Inferior parietal cortex (tissue), 1 donor: ENCODE data around the gene LONP1.
"Not testable (repeated sequence)": the region's sequence is repeated elsewhere in the genome, so short reads cannot be mapped to it uniquely, and the experiment has no call there.

Experiments used
- DNase-seq: peaks from one replicate; pipeline ENCODE4 v3.0.0-alpha.2; 2016; ENCODE audit errors: extremely low spot score

Gene LONP1

GRCh38 chr19:5719961-5720790 is at the start of gene LONP1, which contains the start of gene CATSPERD:
Gene LONP1 (minus strand): TSS chr19:5720146. CDS start chr19:5720132, 14 bp downstream.
Gene CATSPERD (plus strand): TSS chr19:5720637. CDS start chr19:5720738, 101 bp downstream.
- DNase-seq: peak; percentile 99

GRCh38 chr19:5767949-5768348 is 48.0 kb upstream of the LONP1 start:
- no peak for DNase-seq

- no peak for DNase-seq
These were observed 45.3 kb upstream of the LONP1 start for GRCh38 chr19:5765220-5765619.

GRCh38 chr19:5762608-5763217 is 42.8 kb upstream of the LONP1 start:
- DNase-seq: no peak

GRCh38 chr19:5753743-5754142 is 33.8 kb upstream of the LONP1 start:
- DNase-seq: no peak

- no peak for DNase-seq
These were observed 31.8 kb upstream of the LONP1 start for GRCh38 chr19:5751709-5752108.

DNA sequence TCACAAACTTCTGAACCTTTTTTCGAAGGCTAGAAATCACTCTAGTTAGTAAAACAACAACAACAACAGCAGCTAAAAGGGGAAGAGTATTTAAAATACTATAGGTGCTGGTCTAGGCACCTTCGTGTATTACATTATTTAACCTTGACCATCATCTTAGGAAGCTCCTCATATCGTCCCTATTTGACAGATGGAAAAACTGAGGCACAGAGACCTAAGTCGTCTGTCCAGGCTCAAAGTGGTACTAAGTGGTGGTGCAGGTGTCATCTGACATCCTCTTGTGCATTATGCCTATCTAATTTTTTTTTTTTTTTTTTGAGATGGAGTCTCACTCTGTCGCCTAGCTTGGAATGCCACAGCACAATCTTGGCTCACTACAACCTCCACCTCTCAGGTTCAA is 29.6 kb upstream of the LONP1 start:
- DNase-seq: no peak

DNA sequence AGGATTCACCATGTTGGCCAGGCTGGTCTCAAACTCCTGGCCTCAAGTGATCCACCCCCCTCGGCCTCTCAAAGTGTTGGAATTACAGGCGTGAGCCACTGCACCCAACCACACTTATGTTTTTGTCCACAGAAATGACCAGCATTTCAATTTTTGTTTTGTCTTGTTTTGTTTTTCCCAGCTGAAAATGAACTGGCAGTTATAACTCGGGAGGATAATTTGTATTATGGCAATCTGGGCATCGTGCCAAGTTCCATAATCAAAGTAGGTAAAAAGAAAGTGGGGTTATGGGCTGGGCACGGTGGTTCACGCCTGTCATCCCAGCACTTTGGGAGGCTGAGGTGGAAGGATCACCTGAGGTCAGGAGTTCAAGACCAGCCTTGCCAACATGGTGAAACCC is 29.0 kb upstream of the LONP1 start:
- DNase-seq: not testable (repeated sequence)

- DNase-seq: not testable (repeated sequence)
These were observed 25.1 kb upstream of the LONP1 start for GRCh38 chr19:5744999-5745398.

DNA sequence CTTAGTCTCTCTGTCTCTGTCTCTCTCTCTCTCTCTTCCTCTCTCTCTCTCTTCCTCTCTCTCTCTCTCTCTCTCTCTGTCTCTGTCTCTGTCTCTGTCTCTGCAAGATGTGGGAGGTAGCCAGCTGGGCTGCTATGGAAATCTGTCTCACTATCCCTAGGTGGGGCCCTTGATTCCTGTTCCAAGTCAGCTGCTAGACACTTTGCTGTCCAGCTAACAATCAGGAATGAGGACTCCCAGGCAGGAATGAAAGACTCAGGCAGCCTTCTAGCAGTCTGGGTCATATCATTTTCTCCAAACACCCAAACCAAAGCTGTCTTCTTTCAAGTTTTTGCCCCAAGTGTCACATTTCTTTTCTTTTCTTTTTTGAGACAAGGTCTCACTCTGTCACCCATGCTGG is 23.7 kb upstream of the LONP1 start:
- DNase-seq: no peak

DNA sequence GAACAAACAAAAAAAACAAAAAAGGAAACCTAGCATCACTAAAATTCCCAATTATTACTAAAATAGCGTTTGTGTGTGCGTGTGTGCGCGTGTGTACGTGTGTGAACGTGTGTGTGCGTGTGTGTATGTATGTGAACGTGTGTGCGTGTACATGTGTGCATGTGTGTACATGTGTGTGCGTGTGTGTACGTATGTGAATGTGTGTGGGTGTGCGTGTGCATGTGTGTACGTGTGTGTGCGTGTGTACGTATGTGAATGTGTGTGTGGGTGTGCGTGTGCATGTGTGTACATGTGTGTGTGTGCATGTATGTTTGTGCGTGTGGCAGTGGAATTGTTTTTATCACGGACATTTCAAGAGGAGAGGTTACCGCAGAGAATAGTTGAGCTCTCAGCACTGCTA is 22.1 kb upstream of the LONP1 start:
- DNase-seq: no peak

- DNase-seq: no peak
These were observed 18.5 kb upstream of the LONP1 start for GRCh38 chr19:5738423-5738822.

GRCh38 chr19:5733172-5733571 is 13.2 kb upstream of the LONP1 start:
- not testable (repeated sequence) for DNase-seq

DNA sequence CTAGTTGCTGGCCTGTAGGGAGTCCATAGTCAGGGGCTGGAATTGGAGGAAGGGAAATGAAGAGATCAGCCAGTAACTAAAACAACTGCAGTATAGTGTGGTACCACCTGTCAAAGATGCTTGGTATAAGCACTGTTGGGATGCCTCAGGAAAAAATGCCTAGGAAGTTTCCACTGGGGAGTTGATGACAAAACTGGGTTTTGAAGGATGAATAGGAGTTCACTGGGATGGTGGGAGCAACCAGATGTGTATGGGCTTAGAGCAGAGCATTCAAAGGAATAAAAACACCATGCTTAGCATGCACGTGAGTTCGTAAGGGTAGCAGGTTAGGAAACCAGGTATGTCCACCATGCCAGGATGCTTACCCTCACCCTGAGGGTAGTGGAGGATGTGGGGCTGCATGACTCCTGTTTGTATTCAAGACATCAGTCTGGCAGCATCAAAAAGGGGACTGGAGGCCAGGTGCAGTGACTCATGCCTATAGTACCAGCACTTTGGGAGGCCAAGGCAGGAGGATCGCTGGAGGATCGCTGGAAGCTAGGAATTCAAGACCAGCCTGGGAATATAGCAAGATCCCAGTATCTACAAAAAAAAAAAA is 7.6 kb upstream of the LONP1 start:
- no peak for DNase-seq

DNA sequence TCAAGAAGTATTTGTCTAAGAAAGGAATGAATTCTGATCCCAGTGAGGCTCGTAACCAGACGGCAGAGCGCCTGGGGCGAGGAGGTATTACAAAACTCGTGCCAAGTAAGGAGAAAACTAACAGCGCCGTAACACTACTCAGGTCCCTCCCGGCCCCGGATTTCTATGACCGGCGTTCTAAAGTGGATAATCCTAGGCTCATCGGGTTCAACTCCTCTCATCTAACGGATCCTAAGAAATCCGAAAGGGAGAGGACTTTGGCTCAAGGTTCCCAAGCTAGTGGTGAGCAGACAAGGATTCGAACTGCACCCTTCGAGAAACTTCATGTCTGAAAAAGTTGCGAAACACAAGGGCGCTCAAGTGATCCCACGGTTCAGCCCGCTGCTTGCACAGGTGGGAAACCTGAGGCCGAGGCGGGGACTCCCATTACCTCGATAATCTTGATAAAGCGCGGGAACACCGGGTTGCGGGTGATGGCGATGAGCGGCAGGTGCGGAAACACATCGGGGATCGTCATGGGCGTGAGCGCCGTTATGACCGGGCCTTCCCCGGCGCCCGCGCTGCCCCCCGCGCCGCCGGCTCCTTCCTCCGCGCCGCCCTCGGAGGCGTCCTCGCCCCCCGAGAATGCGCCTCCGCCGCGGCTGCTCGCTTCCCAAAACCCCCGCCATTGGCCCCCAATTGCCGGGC is 529 bp downstream of the LONP1 start:
- peak; percentile 3 for DNase-seq

DNA sequence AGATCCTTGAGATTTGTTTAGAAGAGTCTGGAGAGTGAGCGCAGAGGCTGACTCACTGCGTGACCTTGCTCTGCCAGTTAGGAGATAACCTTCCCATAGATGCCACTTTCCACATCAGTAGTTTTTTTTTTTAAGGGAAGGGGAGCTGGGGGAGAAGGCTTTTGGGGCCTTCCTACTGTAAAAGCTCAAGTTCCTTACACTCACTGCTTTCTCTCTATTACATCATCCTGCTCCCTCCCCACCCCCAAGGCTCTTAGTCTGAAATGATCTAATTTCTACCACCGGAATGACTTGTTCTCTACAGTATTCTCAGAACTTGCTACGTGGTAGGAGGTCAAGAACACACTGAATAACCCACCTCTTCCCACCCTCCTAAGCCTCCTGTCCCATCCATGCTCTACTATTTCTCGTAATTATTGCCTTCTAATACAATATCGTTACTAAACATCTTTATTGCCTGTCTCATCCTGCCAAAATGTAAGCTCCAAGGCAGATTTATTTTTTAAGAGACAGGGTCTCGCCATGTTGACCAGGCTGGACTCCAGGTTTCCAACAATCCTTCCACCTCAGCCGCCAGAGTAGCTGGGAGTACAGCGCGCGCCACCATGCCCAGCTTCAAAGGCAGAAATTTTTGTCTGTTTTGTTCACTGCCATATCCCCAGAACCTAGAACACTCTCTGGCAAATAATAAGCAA is 1.2 kb downstream of the LONP1 start:
- DNase-seq: no peak

- no peak for DNase-seq
These were observed 1.8 kb downstream of the LONP1 start for GRCh38 chr19:5718037-5718578.

DNA sequence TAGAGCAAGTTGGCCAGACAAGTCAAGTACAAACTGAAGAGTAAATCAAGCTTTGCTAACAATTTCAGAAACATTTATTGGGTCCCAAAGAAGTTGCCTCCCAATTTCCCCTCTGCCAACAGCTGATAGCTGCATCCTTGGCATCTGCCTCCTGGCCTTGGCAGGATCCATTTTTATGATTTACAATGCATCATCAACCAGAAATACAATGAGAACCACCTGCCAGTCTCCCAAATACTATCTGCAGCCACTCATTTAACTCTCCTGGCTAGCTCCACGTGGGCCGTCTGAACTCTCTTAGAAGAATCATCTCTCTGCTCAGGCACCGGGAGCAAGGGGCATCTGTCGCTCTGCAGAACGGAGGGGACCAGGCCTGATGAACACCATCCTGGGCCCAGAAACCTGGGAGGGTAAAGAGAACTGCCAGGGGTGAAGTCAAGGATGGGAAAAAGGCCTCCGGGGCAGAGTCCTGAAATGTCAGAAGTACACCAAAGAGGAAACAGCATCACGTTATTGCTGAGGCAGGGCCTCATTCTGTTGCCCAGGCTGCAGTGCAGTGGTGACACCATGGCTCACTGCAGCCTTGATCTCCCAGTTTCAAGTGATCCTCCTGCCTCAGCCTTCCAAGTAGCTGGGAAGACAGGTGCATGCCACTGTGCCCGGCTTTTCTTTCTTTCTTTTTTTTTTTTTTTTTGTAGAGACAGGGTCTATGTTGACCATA is 2.6 kb downstream of the LONP1 start:
- DNase-seq: no peak

DNA sequence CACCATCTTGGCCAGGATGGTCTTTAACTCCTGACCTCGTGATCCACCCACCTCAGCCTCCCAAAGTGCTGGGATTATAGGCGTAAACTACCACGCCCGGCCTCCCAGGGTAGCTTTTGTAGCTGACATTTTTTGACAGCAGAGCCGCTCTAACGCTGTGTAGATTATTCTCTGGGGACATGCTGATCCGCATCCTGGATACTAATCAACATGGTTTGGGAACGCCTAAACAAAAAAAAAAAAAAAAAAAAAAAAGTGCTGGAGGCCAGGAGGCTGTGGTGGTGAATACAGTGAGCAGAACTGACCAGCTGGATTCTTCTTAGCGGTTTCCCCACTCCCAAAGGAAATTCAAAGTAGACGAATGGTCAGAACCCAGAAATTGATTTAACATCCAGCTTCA is 5.1 kb downstream of the LONP1 start:
- no peak for DNase-seq

DNA sequence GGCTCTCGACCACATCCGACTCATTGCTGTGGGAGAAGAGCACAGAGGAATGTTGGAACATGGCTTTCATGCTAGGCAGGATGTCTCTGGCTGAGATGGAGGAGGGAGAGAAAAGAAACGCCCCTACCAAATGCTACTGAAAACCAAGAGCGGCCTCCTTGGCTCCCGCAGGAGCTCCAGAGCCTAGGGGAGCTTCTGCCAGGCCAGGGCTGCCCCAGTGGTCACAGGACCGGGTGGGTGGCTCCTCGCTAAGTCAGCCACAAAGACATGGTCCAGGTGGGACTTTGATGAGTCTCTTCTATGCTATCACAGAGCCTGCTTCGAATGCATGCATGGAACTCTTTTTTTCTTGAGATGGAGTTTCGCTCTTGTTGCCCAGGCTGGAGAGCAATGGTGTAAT is 6.7 kb downstream of the LONP1 start:
- DNase-seq: no peak

DNA sequence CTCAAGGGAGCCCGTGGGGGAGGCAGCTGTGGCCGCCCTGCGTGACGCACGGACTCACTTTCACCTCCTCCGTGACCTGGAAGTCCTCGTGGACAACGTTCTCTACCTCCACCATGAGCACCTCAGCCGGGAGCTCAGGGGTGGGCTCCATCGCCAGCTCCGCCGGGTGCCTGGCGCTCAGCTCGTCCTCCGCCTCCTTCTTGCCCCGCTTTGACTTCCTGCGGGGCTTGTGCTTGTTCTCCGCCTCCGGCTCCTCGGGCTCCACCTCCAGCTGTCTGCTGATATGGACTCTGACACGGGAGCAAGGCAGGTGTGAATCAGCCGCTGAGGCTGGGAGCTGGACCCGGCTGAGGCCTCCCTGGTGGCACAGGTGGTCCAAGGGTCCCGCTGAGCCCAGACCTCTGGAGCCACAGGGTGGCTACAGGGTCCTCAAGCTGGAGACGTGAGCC is 8.2 kb downstream of the LONP1 start:
- no peak for DNase-seq
